HCT116 (cell line): ENCODE results near the gene KIAA1755. TPM values are rescaled to one million over a fixed set of nuclear protein-coding genes. Genes with fewer than 3 reads are reported as not detected.

Experiments
- ATAC-seq: fragments of 200-7000 bp; cut with Tn5 transposase; 2 replicates; pipeline ENCODE4 v1.9.1; 2020; ENCODE audit warnings: mild to moderate bottlenecking, moderate library complexity
- BruUV-seq: library from RNA; stranded (reverse); fragments of 400-500 nt; replicated peaks from 2 replicates; lab custom pipeline; 2021; lab: Mats Ljungman, UMichigan
- CTCF ChIA-PET: fragments of 300-600 bp; sonication (Branson Sonifier 250); formaldehyde crosslinking; loops from one replicate; lab custom pipeline; 2021; ENCODE audit warnings: antibody characterized with exemption; lab: Charles Lee
- POLR2A ChIA-PET: fragments of 300-600, 350-600 bp; sonication (Branson Sonifier 250); formaldehyde crosslinking; loops from one replicate; lab custom pipeline; 2021; ENCODE audit warnings: antibody characterized with exemption; lab: Charles Lee
- RAD21 ChIA-PET, 2 experiments: fragments of 300-600 bp; sonication (Branson Sonifier 250); formaldehyde crosslinking; loops; one replicate each; lab custom pipeline; 2023; ENCODE audit warnings: low total read pairs in 2 of 2; ENCODE audit not compliant: uncharacterized antibody in 2 of 2, unreplicated experiment in 2 of 2, low non-redundant PET in 1 of 2; lab: Charles Lee
- DNase-seq: peaks from one replicate; pipeline ENCODE4 v3.0.0-alpha.2; 2010; ENCODE audit warnings: low read depth, low spot score
- H2AFZ ChIP-seq: fragments of 200-600 bp; shearing (Covaris generic), sonication (generic); 2 replicates; pipeline ENCODE4 v1.6.1; 2017; ENCODE audit warnings: low read depth, mixed run types, mixed read lengths, antibody characterized with exemption, low read length; ENCODE audit not compliant: poor library complexity, severe bottlenecking
- H3K27ac ChIP-seq: 2 replicates; pipeline ENCODE4 v1.5.1; 2012; ENCODE audit warnings: low read depth, low read length
- H3K27me3 ChIP-seq: fragments of 200-600 bp; sonication (generic); 2 replicates; pipeline ENCODE4 v1.6.1; 2016; ENCODE audit warnings: mixed run types, low read length, mixed read lengths; ENCODE audit not compliant: insufficient read depth
- H3K36me3 ChIP-seq, 2 experiments: fragments of 200-500 bp in 1 of 2; fragments of 200-600 bp in 1 of 2; sonication (Bioruptor generic) in 1 of 2; sonication (generic) in 1 of 2; 2 replicates each; pipeline versions ENCODE4 v1.5.1 to v1.6.1; 2014 to 2016; ENCODE audit warnings: low read length in 2 of 2, inconsistent platforms in 1 of 2, mixed read lengths in 1 of 2, mixed run types in 1 of 2; ENCODE audit not compliant: insufficient read depth in 2 of 2, control insufficient read depth in 1 of 2
- H3K4me1 ChIP-seq, 2 experiments: fragments of 200-600 bp in 1 of 2; sonication (generic) in 1 of 2; 2 replicates each; pipeline versions ENCODE4 v1.5.1 to v1.6.1; 2012 to 2017; ENCODE audit warnings: low read length in 2 of 2, inconsistent platforms in 1 of 2, mild to moderate bottlenecking in 1 of 2, mixed read lengths in 1 of 2, mixed run types in 1 of 2, moderate library complexity in 1 of 2; ENCODE audit not compliant: insufficient read depth in 2 of 2, control insufficient read depth in 1 of 2
- H3K4me2 ChIP-seq: fragments of 200-600 bp; sonication (generic); 2 replicates; pipeline ENCODE4 v1.6.1; 2017; ENCODE audit warnings: mixed run types, low read length, mixed read lengths
- H3K4me3 ChIP-seq, 2 experiments: fragments of 200-600 bp in 1 of 2; sonication (generic) in 1 of 2; replicated peaks in 1 of 2; 2 replicates each; pipeline ENCODE4 v1.5.1; 2011 to 2016; ENCODE audit warnings: low read length in 2 of 2, control low read depth in 1 of 2, low read depth in 1 of 2, mild to moderate bottlenecking in 1 of 2, mixed read lengths in 1 of 2, mixed run types in 1 of 2
- H3K79me2 ChIP-seq: fragments of 200-600 bp; sonication (generic); 2 replicates; pipeline ENCODE4 v1.6.1; 2017; ENCODE audit warnings: mild to moderate bottlenecking, mixed run types, low read length, moderate library complexity, mixed read lengths; ENCODE audit not compliant: insufficient read depth
- H3K9ac ChIP-seq: fragments of 200-600 bp; sonication (generic); 2 replicates; pipeline ENCODE4 v1.6.1; 2016; ENCODE audit warnings: low read length, mixed read lengths
- H3K9me2 ChIP-seq: fragments of 200-600 bp; sonication (generic), shearing (Covaris generic); 2 replicates; pipeline ENCODE4 v1.6.1; 2017; ENCODE audit warnings: mixed run types, mild to moderate bottlenecking, moderate library complexity; ENCODE audit not compliant: insufficient read depth
- H3K9me3 ChIP-seq, 2 experiments: fragments of 200-500 bp in 1 of 2; fragments of 200-600 bp in 1 of 2; sonication (Bioruptor generic) in 1 of 2; sonication (generic) in 1 of 2; 2 replicates each; pipeline ENCODE4 v1.6.1; 2014 to 2017; ENCODE audit warnings: low read length in 2 of 2, mixed read lengths in 2 of 2, inconsistent platforms in 1 of 2, low read depth in 1 of 2, mild to moderate bottlenecking in 1 of 2, mixed run types in 1 of 2, moderate library complexity in 1 of 2; ENCODE audit not compliant: control insufficient read depth in 1 of 2, insufficient read depth in 1 of 2
- H4K20me1 ChIP-seq: fragments of 200-600 bp; sonication (generic), shearing (Covaris generic); 2 replicates; pipeline ENCODE4 v1.6.1; 2017; ENCODE audit warnings: mixed run types, mild to moderate bottlenecking, moderate library complexity; ENCODE audit not compliant: insufficient read depth
- CTCF ChIP-seq, 3 experiments: fragments of 200-600 bp in 1 of 3; sonication (generic) in 1 of 3; IDR thresholded peaks in 2 of 3; conservative IDR thresholded peaks in 1 of 3; 2 replicates each; pipeline ENCODE4 v1.5.1; 2012 to 2017; ENCODE audit warnings: low read depth in 2 of 3, low read length in 2 of 3, antibody characterized with exemption in 1 of 3, borderline replicate concordance in 1 of 3, control low read depth in 1 of 3, mild to moderate bottlenecking in 1 of 3, mixed read lengths in 1 of 3, mixed run types in 1 of 3, moderate library complexity in 1 of 3; ENCODE audit not compliant: insufficient read depth in 1 of 3
- EZH2 ChIP-seq: fragments of 200-600 bp; sonication (generic); IDR thresholded peaks from 2 replicates; pipeline ENCODE4 v1.6.1; 2017; ENCODE audit warnings: antibody characterized with exemption, mixed run types
- MAX ChIP-seq: IDR thresholded peaks from 2 replicates; pipeline ENCODE4 v1.6.1; 2012
- SRF ChIP-seq: IDR thresholded peaks from 2 replicates; pipeline ENCODE4 v1.6.1; 2012; ENCODE audit warnings: low read depth
- YY1 ChIP-seq: IDR thresholded peaks from 2 replicates; pipeline ENCODE4 v1.6.1; 2011; ENCODE audit warnings: low read length, low read depth, moderate library complexity, mild to moderate bottlenecking; ENCODE audit not compliant: insufficient replicate concordance; ENCODE audit errors: extremely low read depth
- intact Hi-C: fragments of 100-400 bp; cut with micrococcal nuclease; formaldehyde crosslinking; loops from 2 replicates; pipeline ENCODE4 v1.10.0; 2022
- total RNA-seq: library from RNA; stranded (reverse); gene quantifications from one replicate; pipeline ENCODE4 v1.2.1, GENCODE V29; 2021; ENCODE audit not compliant: unreplicated experiment

Gene KIAA1755
- total RNA-seq, 1 experiment from 2014 or later: not detected

GRCh38 chr20:38190936-38191371 lies 69.6 kb downstream of the KIAA1755 start:
- ATAC-seq: no peak
- Histone ChIP-seq H3K27me3 (no peaks in the 10 kb centered on the region), H3K9me2 (no peaks in the 10 kb centered on the region), H3K27ac (no peak overlapping the region), H3K9me3 (no peaks in the 10 kb centered on the region), H3K36me3 (no peaks in the 10 kb centered on the region), H3K9ac (no peak overlapping the region), H3K79me2 (no peaks in the 10 kb centered on the region), H2AFZ (no peak overlapping the region), H3K4me2 (no peak overlapping the region), H4K20me1 (no peaks in the 10 kb centered on the region), H3K4me3 (no peak overlapping the region), H3K4me1 (peaks cover 6 to 22% of the 10 kb centered on the region in 2 experiments)
- intact Hi-C loops: no loop called here
- DNase-seq: no peak
- TF ChIP-seq MAX: no peak
- TF ChIP-seq CTCF (IDR thresholded peaks at IDR 0.05 in 2 of 3, conservative IDR thresholded peaks at IDR 0.05 in 1 of 3; ENCODE audit: borderline replicate concordance in 1 of 3, insufficient read depth in 1 of 3, low read depth in 2 of 3, low read length in 2 of 3): no peak
- no peak for TF ChIP-seq SRF
- no peak for TF ChIP-seq EZH2
- CTCF ChIA-PET: interaction anchor here (1.0 kb wide), 1 partner anchor 30 kb away, joined by 4 read pairs; no protein-coding TSS in a partner anchor
- no TSS peak for BruUV-seq
- RAD21 ChIA-PET: no interaction called here
- POLR2A ChIA-PET: no interaction called here

- no peaks in the 10 kb centered on the region for H4K20me1 ChIP-seq
- RAD21 ChIA-PET: no interaction called here
- TF ChIP-seq YY1 (no peak), CTCF (IDR thresholded peaks at IDR 0.05 in 2 of 3, conservative IDR thresholded peaks at IDR 0.05 in 1 of 3; ENCODE audit: borderline replicate concordance in 1 of 3, insufficient read depth in 1 of 3, low read depth in 2 of 3, low read length in 2 of 3) (no peak)
- TF ChIP-seq, all 23 proteins: peak for 0
- ATAC-seq (no peak), DNase-seq (no peak)
- Histone ChIP-seq H3K27me3 (no peaks in the 10 kb centered on the region), H3K9me3 (no peaks in the 10 kb centered on the region), H3K4me3 (no peak overlapping the region), H2AFZ (no peak overlapping the region), H3K79me2 (no peaks in the 10 kb centered on the region), H3K4me1 (peaks cover 6 to 28% of the 10 kb centered on the region in 2 experiments), H3K4me2 (no peak overlapping the region), H3K9ac (no peak overlapping the region), H3K9me2 (no peaks in the 10 kb centered on the region), H3K36me3 (no peaks in the 10 kb centered on the region), H3K27ac (no peak overlapping the region)
- ChIA-PET POLR2A (no interaction called here), CTCF (interaction anchor here (1.0 kb wide), 1 partner anchor 31 kb away, joined by 4 read pairs; no protein-coding TSS in a partner anchor)
- BruUV-seq: no TSS peak
- intact Hi-C loops: no loop called here
These were observed 70.4 kb downstream of the KIAA1755 start for GRCh38 chr20:38190166-38190565.
